Activated CD8-positive, alpha-beta memory T cell treated with anti-CD3 and anti-CD28 coated beads, Interleukin-2, amount 50 U/mL, for 24 hours (primary cell): Measurements from ENCODE around the gene SRPK3.
"Not testable (repeated sequence)": the region's sequence is repeated elsewhere in the genome, so short reads cannot be mapped to it uniquely, and the experiment has no call there.

Experiments
- DNase-seq: peaks from one replicate; pipeline ENCODE4 v3.0.0-alpha.2; 2020; ENCODE audit errors: extremely low read depth

Gene SRPK3

DNA sequence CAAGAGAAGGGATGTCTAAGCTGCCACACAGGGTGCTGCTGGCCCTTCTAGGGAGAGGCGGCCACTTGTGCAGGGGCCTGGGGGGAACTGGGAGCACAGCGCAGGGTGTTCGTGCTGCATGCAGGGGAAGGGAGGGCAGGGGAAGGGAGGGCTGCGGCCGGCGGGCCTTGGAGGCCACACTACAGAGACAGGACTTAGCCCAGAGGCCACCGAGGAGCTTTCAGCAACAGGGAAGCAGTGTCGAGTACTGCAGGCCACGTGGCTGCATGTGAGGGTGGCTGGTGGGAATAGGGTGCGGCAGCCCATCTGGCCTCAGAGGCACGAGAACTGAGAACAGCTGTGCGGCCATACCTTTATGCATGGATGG is 35.8 kb upstream of the SRPK3 start:
- not testable (repeated sequence) for DNase-seq

- DNase-seq, result no peak
These were observed 34.5 kb upstream of the SRPK3 start for GRCh38 chrX:153746359-153746758.

GRCh38 chrX:153746991-153747390 is 33.9 kb upstream of the SRPK3 start:
- DNase-seq, result not testable (repeated sequence)

DNA sequence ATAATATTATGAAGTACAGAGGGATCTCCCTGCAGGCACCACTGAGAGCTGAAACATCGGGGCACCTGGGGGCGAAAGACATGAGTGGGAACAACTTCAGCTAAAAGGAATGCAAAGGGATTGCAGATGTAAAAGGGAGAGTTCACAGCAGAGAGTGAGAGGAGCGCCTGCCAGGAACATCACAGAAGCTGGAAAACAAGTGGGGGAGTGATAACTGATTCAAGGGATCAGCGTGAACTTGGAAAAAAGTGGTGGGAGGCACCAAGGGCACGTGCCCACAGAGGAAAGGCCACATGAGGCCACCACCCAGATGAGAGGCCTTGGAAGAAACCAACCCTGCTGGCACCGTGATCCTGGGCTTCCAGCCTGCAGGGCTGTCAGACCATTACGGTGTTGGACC is 31.8 kb upstream of the SRPK3 start:
- DNase-seq, result not testable (repeated sequence)

- DNase-seq, result no peak
These were observed 30.6 kb upstream of the SRPK3 start for GRCh38 chrX:153750127-153750774.

DNA sequence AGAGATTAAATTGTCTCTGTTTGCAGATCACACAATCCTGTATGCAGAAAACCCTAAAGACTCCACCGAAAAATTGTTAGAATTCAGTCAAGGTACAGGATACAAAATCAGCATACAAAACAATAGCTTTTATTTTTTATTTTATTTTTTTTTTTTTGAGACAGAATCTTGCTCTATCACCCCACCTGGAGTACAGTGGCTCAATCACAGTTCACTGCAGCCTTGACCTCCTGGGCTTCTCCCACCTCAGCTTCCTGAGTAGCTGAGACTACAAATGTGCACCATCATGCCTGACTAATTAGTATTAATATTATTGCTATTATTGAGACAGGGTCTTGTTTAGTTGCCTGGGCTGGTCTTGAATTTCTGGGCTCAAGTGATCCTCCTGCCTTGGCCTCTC is 25.7 kb upstream of the SRPK3 start:
- no peak for DNase-seq

DNA sequence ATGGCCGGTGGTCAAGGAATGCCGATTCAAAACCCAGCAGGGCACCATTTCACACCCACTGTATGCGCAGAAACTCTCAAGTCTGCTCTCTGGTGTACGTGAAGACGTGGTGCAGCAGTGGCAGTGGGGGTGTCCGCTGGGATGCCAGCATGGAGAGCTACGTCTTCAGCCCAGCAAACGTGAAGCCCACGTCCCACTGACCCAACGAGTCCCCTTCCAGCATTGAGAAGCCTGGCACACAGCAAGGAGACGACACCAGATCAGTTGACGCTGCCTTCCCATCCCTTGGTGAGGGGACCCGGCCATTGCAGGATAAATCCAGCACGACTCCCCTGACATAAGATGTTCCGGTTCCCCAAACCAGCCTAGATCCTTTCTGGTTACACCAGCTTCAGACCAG is 19.0 kb upstream of the SRPK3 start:
- no peak for DNase-seq

GRCh38 chrX:153762626-153763173 is 18.1 kb upstream of the SRPK3 start:
- no peak for DNase-seq

DNA sequence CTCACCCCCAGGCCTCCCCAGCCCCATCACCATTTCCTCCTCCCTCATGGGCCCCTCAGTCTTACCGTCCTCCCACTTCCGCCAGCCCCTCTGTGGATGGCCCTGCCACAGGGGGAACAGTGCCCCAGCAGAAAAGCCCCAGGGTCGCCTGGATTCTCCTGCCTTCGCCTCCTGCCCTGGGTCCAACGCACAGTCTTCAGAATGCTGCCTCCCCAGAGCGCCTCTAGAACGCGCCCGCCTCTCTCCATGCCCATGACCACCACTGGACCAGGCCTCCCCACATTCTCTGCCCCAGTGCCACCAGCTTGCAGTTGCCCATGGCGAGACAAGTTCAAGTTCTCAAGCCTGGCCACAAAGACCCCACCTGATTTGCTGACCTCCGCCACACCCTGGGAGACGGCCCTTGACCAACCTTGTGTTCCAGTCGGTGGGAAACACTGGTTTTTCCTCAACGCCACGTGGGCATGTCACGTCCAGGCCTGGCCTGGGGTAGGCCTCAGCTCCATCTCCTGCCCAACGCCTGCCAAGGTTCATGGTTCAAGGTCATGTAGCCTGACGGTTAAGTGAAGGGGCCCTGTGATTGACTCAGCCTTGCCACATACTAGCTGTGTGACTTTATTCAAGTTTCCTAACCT is 17.4 kb upstream of the SRPK3 start:
- DNase-seq, result no peak

- DNase-seq, result peak; percentile 39
These were observed 16.7 kb upstream of the SRPK3 start, which contains the start of gene PLXNB3 for GRCh38 chrX:153763989-153764755. Gene PLXNB3 (plus strand): TSS chrX:153764249. CDS start chrX:153765536, 1,287 bp downstream.

DNA sequence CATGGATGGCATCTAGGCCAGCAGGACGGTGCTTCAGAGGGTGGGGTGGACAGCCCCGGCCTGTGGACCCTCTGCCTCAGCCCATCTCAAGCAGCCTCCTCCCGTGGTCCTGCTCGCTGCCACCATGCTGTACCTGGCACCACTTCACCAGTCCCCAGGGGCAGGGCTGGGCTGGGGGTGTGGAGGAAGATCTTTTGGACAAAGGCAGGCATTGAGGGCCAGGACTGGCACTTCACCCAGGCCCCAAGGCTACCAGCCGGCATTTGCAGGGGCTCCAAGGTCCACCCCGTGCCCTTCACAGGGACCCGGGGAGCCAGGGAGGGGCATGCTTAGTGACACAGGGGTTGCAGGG is 16.1 kb upstream of the SRPK3 start:
- no peak for DNase-seq

DNA sequence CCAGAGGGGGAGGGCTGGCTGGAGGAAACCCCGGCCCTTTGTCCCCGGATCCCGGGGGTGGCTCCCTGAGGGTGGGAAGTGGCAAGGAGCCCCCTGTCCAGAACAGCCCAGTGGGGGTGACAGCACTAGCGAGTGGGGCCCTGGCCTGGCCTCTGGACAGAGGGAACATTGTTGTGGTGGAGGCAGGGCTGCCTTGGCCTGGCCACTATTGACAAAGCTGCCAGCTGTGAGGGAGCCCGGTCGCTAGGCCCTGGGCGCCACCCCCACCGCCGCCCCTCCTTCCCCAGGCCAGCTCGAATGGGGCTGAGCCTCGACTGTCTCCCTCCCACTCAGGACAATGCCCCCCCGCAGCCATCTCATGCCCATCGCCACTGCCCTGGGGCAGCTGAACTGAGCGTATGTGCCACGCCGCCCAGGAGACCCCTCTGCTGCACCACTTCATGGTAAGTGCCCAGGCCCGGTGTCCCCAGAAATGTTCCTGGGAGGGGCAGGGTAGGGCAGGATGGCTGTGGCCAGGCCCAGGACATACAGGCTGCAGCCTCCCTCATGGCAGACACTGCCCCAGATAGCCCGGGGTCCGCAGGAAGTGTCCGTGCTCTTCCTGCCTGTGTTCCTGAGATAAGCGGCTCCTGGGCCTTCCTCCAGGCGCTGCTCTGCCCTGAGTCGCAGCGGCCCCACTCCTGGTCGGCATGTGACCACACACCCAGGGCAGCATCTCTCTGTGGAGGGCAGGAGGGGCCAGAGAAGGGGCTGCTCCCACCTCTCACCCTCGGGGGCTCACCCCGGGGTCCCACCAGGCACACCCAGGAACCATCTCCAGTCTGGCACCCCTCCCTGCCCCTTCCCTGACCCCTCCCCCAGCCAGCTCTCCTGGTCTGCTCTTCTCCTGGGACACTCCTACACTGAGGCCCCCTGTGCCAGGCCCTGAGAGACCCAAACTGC is 15.4 kb upstream of the SRPK3 start:
- DNase-seq, result no peak

DNA sequence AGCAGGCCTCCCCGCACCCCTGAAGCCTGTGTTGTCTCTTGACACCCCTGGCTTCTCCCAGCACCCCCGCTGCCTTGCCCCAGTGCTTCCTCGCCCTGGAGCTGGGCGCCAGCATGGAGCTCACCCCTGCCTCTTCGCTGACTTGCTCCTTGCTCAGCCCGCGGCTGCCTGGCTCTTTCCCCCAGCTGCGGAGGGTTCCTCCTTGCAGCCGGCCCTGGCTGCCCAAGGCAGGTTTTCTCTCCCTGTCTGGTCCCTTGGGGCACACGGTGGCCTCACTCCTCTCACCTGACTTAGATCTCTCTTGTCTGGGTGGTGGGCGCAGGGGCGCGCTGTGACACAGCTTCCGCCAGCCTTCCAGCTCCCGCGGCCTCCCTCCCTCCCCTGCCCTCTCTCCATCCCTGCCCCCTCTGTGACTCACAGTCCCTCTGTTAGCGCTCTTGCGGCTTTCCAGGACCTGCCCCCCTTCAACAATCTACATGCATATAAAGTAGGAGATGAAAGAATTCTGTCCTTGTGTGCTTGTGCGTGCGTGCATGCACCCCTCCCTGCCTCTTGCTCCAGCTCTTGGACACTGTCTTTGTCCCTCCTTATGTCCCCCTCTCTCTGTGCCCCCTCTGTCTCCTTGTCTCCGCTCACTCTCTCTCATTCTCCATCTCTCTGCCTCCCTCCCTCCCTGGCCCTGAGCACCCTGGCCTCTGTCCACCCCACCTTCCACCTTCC is 14.6 kb upstream of the SRPK3 start:
- peak; percentile 25 for DNase-seq

- no peak for DNase-seq
These were observed 13.8 kb upstream of the SRPK3 start for GRCh38 chrX:153766871-153767673.

DNA sequence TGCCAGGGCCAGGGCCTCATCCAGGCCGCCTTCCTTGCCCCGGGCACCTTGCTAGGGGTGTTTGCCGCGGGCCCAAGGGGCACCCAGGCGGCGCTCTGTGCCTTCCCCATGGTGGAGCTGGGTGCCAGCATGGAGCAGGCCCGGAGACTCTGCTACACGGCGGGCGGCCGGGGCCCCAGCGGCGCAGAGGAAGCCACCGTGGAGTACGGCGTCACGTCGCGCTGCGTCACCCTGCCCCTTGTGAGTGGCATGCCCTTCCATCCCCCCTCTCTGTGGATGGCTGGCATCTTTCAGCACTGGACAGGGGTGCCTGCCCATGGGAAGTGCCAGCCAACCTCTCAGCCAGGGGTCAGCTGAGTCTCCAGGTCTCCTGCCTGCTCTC is 13.2 kb upstream of the SRPK3 start:
- no peak for DNase-seq

DNA sequence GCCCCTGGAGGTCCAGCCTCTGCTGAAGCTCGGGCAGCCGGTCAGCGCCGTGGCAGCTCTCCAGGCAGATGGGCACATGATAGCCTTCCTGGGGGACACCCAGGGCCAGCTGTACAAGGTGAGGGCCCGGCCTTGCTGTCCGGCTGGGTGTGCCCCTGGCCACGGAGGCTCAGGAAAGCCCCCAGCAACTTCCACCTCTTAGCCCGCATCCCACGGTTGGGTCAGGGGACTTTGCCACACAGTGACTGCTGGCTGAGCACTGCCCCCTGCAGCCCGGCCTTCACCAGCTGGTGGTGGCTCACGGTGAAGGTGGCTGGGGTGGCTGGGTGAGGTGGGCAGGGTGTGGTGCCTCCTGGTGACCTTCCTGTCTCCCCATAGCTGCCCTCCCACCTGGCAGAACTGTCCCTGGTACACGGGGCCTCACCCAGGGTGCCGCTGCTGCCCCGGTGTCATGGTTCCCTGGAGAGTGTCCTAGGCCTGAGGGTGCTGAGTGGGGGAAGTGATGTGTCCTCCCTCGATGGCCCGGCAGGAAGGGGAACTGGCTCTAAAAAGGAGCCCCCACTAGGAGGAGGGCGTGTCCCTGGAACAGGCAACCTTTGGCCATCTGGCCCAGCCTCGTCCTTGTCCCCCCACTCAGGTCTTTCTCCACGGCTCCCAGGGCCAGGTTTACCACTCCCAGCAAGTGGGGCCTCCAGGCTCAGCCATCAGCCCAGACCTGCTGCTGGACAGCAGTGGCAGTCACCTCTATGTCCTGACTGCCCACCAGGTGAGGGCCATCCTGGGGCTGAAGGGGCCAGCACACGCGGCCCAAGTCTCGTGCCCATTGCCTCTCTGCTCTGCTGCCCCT is 12.3 kb upstream of the SRPK3 start:
- DNase-seq, result no peak

- no peak for DNase-seq
These were observed 11.5 kb upstream of the SRPK3 start for GRCh38 chrX:153769158-153769864.

- no peak for DNase-seq
These were observed 10.8 kb upstream of the SRPK3 start for GRCh38 chrX:153769865-153770600.
